Measurements from ENCODE around the gene BRCA1.
A peak's percentile ranks its signal among the peaks of the same experiment; 100 is the strongest.
"Not testable (repeated sequence)": the region's sequence is repeated elsewhere in the genome, so short reads cannot be mapped to it uniquely, and the experiment has no call there.

BRCA1 gene

GRCh38 chr17:43000894-43001293 lies 124.3 kb downstream of the BRCA1 start:
- not testable (repeated sequence) for DNase-seq

- DNase-seq: no peak
Observed at GRCh38 chr17:42999003-42999525, 126.1 kb downstream of the BRCA1 start.

- DNase-seq: peak; percentile 96 to 98
Observed at GRCh38 chr17:42997984-42998938, 126.9 kb downstream of the BRCA1 start, which contains the start of gene RPL27. Gene RPL27, plus strand, starts transcription at chr17:42998419. Its CDS starts 332 bp downstream, at chr17:42998751.

- DNase-seq: no peak
Observed at GRCh38 chr17:42997390-42997983, 127.7 kb downstream of the BRCA1 start.
